Activated naive CD4-positive, alpha-beta T cell (primary cell): ENCODE data around the gene ARID1B.

Experiments used
- DNase-seq, 4 experiments: peaks; one replicate each; lab custom pipeline; 2025; lab: John Stamatoyannopoulos, UW

ARID1B gene

DNA sequence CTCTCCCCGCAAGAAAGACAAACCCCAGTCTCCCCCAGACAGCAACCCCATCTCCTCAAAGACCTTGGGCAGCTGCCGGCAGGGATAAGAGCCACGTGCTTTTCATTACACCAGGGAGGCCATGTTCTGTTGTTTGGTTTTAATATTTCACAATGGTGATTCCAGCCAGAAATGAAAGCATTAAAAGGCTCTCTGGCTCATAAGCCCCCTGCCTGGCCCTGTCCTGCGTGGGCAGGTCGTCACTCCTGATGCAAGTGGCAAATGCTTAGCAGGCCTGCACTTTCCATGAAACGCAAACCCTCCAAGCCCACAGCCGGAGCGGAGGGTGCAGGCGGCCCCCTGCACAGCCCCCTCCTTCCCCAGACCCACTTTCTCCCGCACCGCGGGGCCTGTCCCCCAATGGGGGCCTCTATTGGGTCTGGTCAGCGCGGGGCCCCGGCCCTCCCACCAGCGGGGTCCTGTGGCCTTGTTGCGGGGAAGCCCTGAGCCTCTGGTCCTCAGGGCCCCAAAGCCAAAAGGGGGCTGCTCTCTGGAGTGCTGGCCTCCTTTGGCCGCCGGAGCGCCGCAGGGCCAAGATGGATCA, 469.0 kb downstream of the ARID1B start:
- no peak for DNase-seq

- no peak for DNase-seq
Observed at GRCh38 chr6:157246771-157247484, 469.8 kb downstream of the ARID1B start.

- DNase-seq, result no peak
Observed at GRCh38 chr6:157248264-157248663, 471.1 kb downstream of the ARID1B start.

DNA sequence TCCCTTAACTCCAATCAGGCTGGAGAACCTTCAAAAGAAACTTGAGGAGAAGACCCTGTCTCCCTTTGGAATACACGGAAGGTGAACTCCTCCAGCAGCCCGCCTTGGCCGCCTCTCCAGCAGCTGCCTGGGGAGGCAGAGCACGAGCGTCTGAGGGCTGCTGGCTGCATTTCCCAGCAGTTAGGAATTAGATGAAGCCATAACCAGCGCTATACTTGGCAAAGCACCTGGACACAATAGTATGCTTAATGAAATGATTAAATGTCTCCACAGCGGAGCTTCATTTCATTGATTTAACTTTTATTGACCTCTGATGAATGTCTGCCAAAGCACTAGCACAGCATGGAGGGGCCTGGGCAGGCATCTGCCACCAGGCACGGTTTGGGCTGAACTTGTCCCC, 472.6 kb downstream of the ARID1B start:
- DNase-seq, result no peak

GRCh38 chr6:157251586-157252247, 474.5 kb downstream of the ARID1B start:
- no peak for DNase-seq

DNA sequence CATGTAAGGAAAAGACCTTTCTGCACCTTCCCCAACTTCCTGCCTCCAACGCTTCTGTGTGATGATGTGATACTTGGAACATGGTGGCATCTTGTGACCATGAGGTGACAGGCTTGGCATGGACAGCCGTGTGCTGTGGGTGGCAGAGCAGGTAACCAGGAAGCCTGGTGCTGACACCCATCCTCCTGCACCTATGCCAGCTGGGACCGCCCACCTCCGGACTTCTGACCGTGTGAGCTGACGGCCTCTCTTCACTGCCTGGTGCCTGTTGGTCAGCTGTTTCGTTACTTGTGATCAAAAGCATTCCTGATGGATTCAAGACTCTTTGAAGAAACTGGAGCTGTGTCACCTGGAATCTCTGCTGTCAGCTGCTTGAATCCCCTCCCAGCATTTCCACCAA, 475.8 kb downstream of the ARID1B start:
- no peak for DNase-seq

DNA sequence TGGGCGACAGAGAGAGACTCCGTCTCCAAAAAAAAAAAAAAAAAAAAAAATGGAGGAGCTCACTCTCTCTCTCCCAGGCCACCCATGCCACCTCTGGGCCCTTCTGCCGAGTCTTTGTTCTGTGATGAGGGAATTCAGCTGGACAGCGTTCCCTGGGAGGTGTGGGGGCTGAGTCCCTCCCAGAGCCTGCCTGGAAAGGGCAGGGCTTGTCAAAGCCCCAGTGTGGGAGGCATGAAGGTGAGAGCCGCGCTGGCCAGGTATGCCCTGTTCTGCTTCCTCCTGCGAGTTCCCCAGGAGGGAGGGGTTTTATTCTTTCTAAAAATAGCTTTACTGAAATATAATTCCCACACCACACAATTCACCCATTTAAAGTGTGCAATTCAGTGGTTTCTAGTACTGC, 476.5 kb downstream of the ARID1B start:
- no peak for DNase-seq

DNA sequence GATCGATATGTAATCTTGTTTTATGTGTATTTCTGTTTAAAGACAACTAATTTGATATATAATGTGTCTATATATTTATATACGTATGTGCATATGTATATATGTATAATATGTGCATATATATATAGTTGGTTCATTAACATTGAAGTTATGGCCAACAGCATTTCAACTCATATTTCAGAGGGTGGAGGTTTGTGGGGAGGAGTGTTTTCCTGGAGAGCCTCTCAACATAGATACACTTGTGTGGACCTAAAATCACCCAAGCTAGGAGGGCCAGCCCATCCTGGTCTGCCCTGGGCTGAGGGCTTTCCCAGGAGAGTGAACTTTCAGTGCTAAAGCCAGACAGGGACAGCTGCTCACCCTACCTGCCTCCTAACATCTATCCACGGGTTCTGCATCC, 477.4 kb downstream of the ARID1B start:
- DNase-seq, result no peak

GRCh38 chr6:157255079-157255478, 477.9 kb downstream of the ARID1B start:
- no peak for DNase-seq

GRCh38 chr6:157258878-157259277, 481.7 kb downstream of the ARID1B start:
- DNase-seq, result no peak

- no peak for DNase-seq
Observed at GRCh38 chr6:157259443-157259842, 482.3 kb downstream of the ARID1B start.
